ENCODE data around the gene FOXM1. TPM values are rescaled to one million over a fixed set of nuclear protein-coding genes. Genes with fewer than 3 reads are reported as not detected.
A peak's percentile ranks its signal among the peaks of the same experiment; 100 is the strongest.

The FOXM1 gene
- total RNA-seq, 1 donor from 2014 or later = 25.4 TPM

GRCh38 chr12:2891240-2892053, 14.5 kb upstream of the FOXM1 start:
- Mint-ChIP-seq H3K9me3 (no peaks in the 10 kb centered on the region), H3K4me1 (peaks cover 29% of the 10 kb centered on the region), H3K36me3 (peaks cover 12% of the 10 kb centered on the region), H3K27me3 (ENCODE audit: low read depth) (no peaks in the 10 kb centered on the region), H3K27ac (peak overlapping the region; percentile 90), H3K4me3 (peak overlapping the region; percentile 90)
- no peak for TF ChIP-seq CTCF (IDR thresholded peaks at IDR 0.05; ENCODE audit: unreplicated experiment)
- DNase-seq (ENCODE audit: low spot score in 2 of 2, unreplicated experiment in 2 of 2) = peak; percentile 36 to 71

GRCh38 chr12:2890388-2891239, 13.6 kb upstream of the FOXM1 start, which contains the start of gene TULP3:
Gene TULP3 (plus strand): TSS chr12:2890891. CDS start chr12:2890948, 57 bp downstream.
- H3K4me3 Mint-ChIP-seq = peak within 1 kb of the TSS; percentile 90
- peaks cover 29% of the 10 kb centered on the region for H3K4me1 Mint-ChIP-seq
- H3K36me3 Mint-ChIP-seq = peaks cover 17% of the 10 kb centered on the region

GRCh38 chr12:2890001-2890387, 13.0 kb upstream of the FOXM1 start:
- H3K9me3 Mint-ChIP-seq = no peaks in the 10 kb centered on the region
- peak overlapping the region; percentile 90 for H3K4me3 Mint-ChIP-seq
- DNase-seq (ENCODE audit: low spot score in 2 of 2, unreplicated experiment in 2 of 2) = no peak
- TF ChIP-seq CTCF (IDR thresholded peaks at IDR 0.05; ENCODE audit: unreplicated experiment) = no peak
- peaks cover 22% of the 10 kb centered on the region for H3K4me1 Mint-ChIP-seq
- H3K27ac Mint-ChIP-seq = peak overlapping the region; percentile 90
- peaks cover 20% of the 10 kb centered on the region for H3K36me3 Mint-ChIP-seq
- H3K27me3 Mint-ChIP-seq (ENCODE audit: low read depth) = no peaks in the 10 kb centered on the region

More at GRCh38 chr12:2890388-2891239, 13.6 kb upstream of the FOXM1 start, which contains the start of gene TULP3:
- peak within 1 kb of the TSS; percentile 90 for H3K27ac Mint-ChIP-seq
- no peaks in the 10 kb centered on the region for H3K27me3 Mint-ChIP-seq (ENCODE audit: low read depth)
- DNase-seq (ENCODE audit: low spot score in 2 of 2, unreplicated experiment in 2 of 2) = peak; percentile 99
- H3K9me3 Mint-ChIP-seq = no peaks in the 10 kb centered on the region
- TF ChIP-seq CTCF (IDR thresholded peaks at IDR 0.05; ENCODE audit: unreplicated experiment) = no peak

GRCh38 chr12:2886768-2887450, 9.9 kb upstream of the FOXM1 start:
- DNase-seq (ENCODE audit: low spot score in 2 of 2, unreplicated experiment in 2 of 2) = no peak
- Mint-ChIP-seq H3K36me3 (peaks cover 27% of the 10 kb centered on the region), H3K4me3 (no peak overlapping the region), H3K27ac (no peak overlapping the region), H3K27me3 (ENCODE audit: low read depth) (no peaks in the 10 kb centered on the region), H3K4me1 (peaks cover 8% of the 10 kb centered on the region), H3K9me3 (no peaks in the 10 kb centered on the region)
- no peak for TF ChIP-seq CTCF (IDR thresholded peaks at IDR 0.05; ENCODE audit: unreplicated experiment)

GRCh38 chr12:2884810-2885209, 7.8 kb upstream of the FOXM1 start:
- Mint-ChIP-seq H3K36me3 (peaks cover 30% of the 10 kb centered on the region), H3K27me3 (ENCODE audit: low read depth) (no peaks in the 10 kb centered on the region), H3K4me1 (no peaks in the 10 kb centered on the region), H3K27ac (no peak overlapping the region), H3K4me3 (no peak overlapping the region), H3K9me3 (no peaks in the 10 kb centered on the region)
- no peak for DNase-seq (ENCODE audit: low spot score in 2 of 2, unreplicated experiment in 2 of 2)
- no peak for TF ChIP-seq CTCF (IDR thresholded peaks at IDR 0.05; ENCODE audit: unreplicated experiment)

Data from mesothelial cell of epicardium (in vitro differentiated cells).